Central memory CD8-positive, alpha-beta T cell (primary cell): ENCODE results near the gene SP2.
"Not testable (repeated sequence)": the region's sequence is repeated elsewhere in the genome, so short reads cannot be mapped to it uniquely, and the experiment has no call there.

Source experiments
- ATAC-seq: fragments of 150-1000 bp; cut with Tn5 transposase; replicated peaks from 2 replicates; pipeline ENCODE4 v1.10.0; 2022; ENCODE audit warnings: mild to moderate bottlenecking, moderate FRiP score, moderate number of reproducible peaks; ENCODE audit not compliant: poor library complexity, severe bottlenecking; ENCODE audit errors: extremely low read depth
- DNase-seq, 2 donors: peaks; one replicate each; pipeline ENCODE4 v3.0.0; 2021; ENCODE audit warnings: low spot score in 2 of 2
- H3K27ac Mint-ChIP-seq: one replicate; pipeline ENCODE4 v1.8.0; 2022; ENCODE audit warnings: low read depth, mild to moderate bottlenecking, moderate library complexity, mixed read lengths
- H3K27me3 Mint-ChIP-seq: one replicate; pipeline ENCODE4 v1.8.0; 2022; ENCODE audit warnings: mixed read lengths
- H3K36me3 Mint-ChIP-seq: one replicate; pipeline ENCODE4 v1.8.0; 2022; ENCODE audit warnings: mild to moderate bottlenecking, moderate library complexity, mixed read lengths; ENCODE audit not compliant: insufficient read depth
- H3K4me1 Mint-ChIP-seq: one replicate; pipeline ENCODE4 v1.8.0; 2022; ENCODE audit warnings: mixed read lengths
- H3K4me3 Mint-ChIP-seq: one replicate; pipeline ENCODE4 v1.8.0; 2022; ENCODE audit warnings: mild to moderate bottlenecking, moderate library complexity, mixed read lengths
- H3K9me3 Mint-ChIP-seq: one replicate; pipeline ENCODE4 v1.8.0; 2022; ENCODE audit warnings: mixed read lengths

Gene SP2

DNA sequence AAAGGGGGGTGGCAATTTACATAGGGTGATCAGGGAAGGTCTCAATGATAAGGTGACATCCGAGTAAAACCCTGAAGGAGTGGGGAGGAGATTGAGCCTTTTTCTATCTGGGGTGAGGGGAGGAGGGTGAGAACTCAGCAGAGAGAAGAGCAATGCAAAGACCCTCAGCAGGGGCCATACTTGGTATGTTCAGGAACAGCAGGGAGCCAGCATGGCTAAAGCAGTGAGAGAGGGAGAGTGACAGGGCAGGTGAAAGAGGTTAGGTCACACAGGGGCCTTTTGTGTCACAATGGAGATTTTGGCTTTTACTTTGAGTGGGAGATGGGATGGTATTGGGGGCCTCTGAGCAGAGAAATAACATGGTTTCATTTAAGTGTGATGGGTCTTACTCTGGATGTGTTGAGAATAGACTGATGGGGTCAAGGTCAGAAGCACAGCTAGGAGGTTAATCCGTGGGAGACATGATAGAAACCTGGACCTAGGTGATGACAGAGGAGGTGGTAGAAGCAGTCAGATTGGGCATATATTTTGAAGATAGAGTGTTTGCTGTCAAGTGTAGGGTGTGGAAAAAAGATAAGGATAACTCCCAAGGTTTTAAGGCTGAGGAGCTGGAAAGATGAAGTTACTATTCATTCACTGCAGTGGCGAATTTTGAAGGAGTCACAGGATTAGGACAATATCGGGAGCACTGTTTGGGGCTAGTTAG is 6.2 kb downstream of the SP2 start:
- DNase-seq (no peak), ATAC-seq (no peak)
- H3K27ac Mint-ChIP-seq, result no peak overlapping the region
- H3K4me3 Mint-ChIP-seq, result no peak overlapping the region
- no peaks in the 10 kb centered on the region for H3K9me3 Mint-ChIP-seq
- peaks cover 36% of the 10 kb centered on the region for H3K36me3 Mint-ChIP-seq
- peaks cover 65% of the 10 kb centered on the region for H3K4me1 Mint-ChIP-seq
- H3K27me3 Mint-ChIP-seq, result no peaks in the 10 kb centered on the region

DNA sequence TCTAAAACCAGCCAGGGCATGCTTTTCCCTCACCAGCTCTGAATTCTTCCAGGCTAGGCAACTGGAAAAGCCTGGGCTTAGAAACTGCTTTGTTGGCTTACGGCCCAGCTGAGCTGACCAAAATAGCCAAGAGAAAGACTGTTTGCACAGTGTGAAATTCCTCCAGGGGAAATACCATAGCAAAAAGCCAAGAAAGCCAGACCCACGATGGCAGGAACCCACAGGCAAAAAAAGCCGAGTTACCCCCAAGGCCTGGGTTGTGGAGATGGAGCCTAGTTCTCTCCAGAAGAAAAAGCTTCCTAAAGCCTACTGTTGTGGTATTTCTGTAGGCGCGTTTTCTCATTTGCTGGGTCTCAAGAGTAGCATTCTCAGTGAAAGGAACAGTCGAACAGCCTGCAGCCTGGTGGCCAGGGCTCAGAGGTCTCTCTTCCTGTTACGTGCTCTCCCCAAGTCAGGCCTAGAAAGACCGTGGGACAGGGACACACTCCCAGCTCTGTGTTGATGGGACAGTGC is 9.2 kb downstream of the SP2 start:
- Mint-ChIP-seq H3K4me3 (no peak overlapping the region), H3K27me3 (no peaks in the 10 kb centered on the region), H3K27ac (peak overlapping the region; percentile 8), H3K36me3 (peaks cover 26% of the 10 kb centered on the region), H3K9me3 (no peaks in the 10 kb centered on the region), H3K4me1 (peaks cover 51% of the 10 kb centered on the region)
- DNase-seq, result no peak
- no peak for ATAC-seq

DNA sequence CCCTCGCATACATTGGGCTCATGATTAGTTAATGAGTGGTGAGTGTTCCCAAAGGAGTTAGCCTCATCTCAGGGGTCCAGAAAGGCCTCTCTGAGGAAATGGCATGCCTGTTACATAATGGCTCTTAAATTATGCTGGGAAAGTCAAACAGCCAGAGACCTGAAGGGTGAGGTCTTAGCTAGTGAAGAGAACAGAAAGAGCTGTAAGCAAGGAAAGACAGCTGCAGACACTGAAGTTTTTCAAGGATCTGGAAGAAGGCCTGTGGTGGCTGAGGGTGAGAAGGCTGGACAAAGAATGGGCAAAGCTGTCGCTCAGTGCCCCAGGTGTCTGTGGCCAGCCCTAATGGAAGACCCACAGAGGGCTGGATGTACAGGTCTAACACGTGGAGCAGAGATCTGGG is 10.4 kb downstream of the SP2 start:
- no peak for DNase-seq
- H3K27ac Mint-ChIP-seq, result no peak overlapping the region
- H3K4me3 Mint-ChIP-seq, result no peak overlapping the region
- H3K36me3 Mint-ChIP-seq, result peaks cover 17% of the 10 kb centered on the region
- ATAC-seq, result no peak
- H3K4me1 Mint-ChIP-seq, result peaks cover 50% of the 10 kb centered on the region
- H3K9me3 Mint-ChIP-seq, result no peaks in the 10 kb centered on the region
- no peaks in the 10 kb centered on the region for H3K27me3 Mint-ChIP-seq

DNA sequence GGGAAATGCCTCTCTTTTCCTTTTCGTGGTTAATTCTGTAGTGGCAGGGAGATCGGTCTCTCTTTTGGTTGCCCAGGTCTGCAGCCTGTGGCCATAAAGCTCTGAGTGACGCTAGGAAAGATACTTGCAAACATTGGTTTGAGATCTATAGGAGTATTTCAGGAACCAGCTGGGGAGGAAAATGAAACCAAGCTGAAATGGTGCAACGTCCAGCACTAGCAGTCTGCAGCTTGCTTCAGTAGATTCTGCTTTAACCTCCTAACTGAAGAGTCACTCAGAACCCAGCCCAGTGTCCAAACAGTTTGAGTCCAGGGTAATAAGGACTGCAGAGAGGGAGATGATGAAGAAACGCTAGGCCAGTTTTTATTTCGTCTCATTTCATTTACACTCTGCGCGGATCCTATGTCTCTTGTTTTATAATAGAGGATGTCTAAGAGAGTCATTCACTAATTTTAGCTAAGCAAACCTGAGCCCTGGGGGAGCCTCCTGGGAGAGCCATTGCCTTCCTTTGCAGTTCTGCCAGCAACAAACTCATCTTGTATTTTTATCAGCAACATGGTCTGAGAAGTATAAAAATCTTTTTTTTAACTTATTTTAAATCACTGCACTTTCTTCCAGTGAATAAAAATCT is 12.0 kb downstream of the SP2 start:
- Mint-ChIP-seq H3K4me3 (no peak overlapping the region), H3K36me3 (peaks cover 13% of the 10 kb centered on the region), H3K27ac (no peak overlapping the region), H3K4me1 (peaks cover 50% of the 10 kb centered on the region), H3K27me3 (no peaks in the 10 kb centered on the region), H3K9me3 (no peaks in the 10 kb centered on the region)
- ATAC-seq (no peak), DNase-seq (no peak)

DNA sequence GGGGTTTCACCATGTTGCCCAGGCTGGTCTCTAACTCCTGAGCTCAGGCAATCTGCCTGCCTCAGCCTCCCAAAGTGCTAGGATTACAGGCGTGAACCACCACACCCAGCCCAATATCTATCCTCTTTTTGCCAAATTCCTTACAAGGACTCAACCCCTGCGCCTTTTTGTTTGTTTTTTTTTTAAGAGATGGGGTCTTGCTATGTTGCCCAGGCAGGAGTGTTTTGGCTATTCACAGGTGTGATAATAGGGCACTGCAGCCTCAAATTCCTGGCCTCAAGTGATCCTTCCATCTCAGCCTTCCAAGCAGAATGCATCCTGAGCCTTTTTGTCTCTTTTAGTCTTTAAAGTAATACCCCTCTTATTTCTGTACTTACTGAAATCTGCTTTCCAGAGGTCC is 17.0 kb downstream of the SP2 start:
- Mint-ChIP-seq H3K27me3 (no peaks in the 10 kb centered on the region), H3K27ac (peak overlapping the region; percentile 55), H3K36me3 (peaks cover 16% of the 10 kb centered on the region), H3K4me3 (no peak overlapping the region), H3K4me1 (peaks cover 27% of the 10 kb centered on the region), H3K9me3 (no peaks in the 10 kb centered on the region)
- ATAC-seq, result no peak
- no peak for DNase-seq

DNA sequence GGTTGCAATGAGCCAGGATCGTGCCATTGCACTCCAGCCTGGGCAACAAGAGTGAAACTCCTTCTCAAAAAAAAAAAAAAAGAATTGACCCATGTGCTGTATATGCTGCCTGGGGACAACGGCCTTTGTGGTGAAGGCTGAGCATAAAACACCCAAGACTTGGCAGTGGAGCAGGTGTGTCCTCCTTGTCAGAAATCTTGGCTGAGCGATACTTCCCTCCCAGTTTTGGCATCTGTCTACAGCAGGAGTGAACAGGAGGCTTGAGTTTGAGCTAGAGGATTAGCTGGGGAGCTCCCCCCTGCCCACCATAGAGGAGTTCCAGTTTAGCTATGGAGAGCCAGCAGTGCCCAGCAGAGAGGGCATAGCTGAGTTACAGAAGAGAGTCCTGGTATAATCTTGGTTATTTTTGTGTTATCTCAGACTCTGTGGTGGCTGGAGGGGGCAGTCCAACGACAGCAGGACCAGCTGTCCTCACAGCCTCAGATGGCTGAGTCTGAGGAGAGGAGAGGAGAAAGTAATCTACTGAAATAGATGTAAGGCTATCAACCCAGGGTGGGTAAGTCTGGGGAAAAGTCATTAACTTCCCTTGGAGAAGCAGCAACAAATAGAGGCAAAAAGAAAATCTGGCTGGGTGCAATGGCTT is 18.4 kb downstream of the SP2 start:
- ATAC-seq, result no peak
- no peaks in the 10 kb centered on the region for H3K27me3 Mint-ChIP-seq
- no peak for DNase-seq
- H3K36me3 Mint-ChIP-seq, result peaks cover 15% of the 10 kb centered on the region
- H3K9me3 Mint-ChIP-seq, result no peaks in the 10 kb centered on the region
- no peak overlapping the region for H3K4me3 Mint-ChIP-seq
- peaks cover 26% of the 10 kb centered on the region for H3K4me1 Mint-ChIP-seq
- H3K27ac Mint-ChIP-seq, result peak overlapping the region; percentile 50

DNA sequence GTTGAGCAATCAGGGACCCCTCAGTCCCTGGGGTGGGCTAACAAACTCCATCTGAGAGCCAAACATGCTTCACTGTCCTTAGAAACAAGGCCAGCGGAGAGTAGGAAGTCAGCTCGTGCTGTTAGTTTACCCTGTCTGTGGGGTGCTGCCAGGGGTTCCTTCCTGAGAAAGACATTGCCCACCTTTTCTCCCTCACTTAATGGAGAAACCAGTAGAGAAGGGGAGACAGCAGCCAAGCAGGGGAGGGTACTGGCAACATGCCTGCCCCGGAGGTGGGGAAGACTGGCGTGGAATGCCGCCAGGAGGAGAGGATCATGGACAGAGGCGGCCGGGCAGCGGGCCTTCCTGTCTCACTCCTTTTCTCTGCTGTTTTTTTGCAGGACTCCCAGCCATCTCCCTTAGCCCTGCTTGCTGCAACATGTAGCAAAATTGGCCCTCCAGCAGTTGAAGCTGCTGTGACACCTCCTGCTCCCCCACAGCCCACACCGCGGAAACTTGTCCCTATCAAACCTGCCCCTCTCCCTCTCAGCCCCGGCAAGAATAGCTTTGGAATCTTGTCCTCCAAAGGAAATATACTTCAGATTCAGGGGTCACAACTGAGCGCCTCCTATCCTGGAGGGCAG is 19.9 kb downstream of the SP2 start:
- H3K4me1 Mint-ChIP-seq, result peaks cover 26% of the 10 kb centered on the region
- ATAC-seq, result no peak
- H3K36me3 Mint-ChIP-seq, result peaks cover 22% of the 10 kb centered on the region
- H3K27me3 Mint-ChIP-seq, result no peaks in the 10 kb centered on the region
- H3K4me3 Mint-ChIP-seq, result no peak overlapping the region
- H3K27ac Mint-ChIP-seq, result peak overlapping the region; percentile 54
- no peak for DNase-seq
- H3K9me3 Mint-ChIP-seq, result no peaks in the 10 kb centered on the region

DNA sequence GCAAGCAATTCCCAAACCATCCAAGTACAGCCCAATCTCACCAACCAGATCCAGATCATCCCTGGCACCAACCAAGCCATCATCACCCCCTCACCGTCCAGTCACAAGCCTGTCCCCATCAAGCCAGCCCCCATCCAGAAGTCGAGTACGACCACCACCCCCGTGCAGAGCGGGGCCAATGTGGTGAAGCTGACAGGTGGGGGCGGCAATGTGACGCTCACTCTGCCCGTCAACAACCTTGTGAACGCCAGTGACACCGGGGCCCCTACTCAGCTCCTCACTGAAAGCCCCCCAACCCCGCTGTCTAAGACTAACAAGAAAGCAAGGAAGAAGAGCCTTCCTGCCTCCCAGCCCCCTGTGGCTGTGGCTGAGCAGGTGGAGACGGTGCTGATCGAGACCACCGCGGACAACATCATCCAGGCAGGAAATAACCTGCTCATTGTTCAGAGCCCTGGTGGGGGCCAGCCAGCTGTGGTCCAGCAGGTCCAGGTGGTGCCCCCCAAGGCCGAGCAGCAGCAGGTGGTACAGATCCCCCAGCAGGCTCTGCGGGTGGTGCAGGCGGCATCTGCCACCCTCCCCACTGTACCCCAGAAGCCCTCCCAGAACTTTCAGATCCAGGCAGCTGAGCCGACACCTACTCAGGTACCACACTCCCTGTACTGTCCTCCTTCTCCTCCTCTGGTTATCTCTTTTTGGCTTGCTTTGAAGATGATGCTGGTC is 20.6 kb downstream of the SP2 start:
- no peaks in the 10 kb centered on the region for H3K9me3 Mint-ChIP-seq
- ATAC-seq (no peak), DNase-seq (no peak)
- H3K27me3 Mint-ChIP-seq, result no peaks in the 10 kb centered on the region
- H3K4me1 Mint-ChIP-seq, result peaks cover 26% of the 10 kb centered on the region
- H3K36me3 Mint-ChIP-seq, result peaks cover 26% of the 10 kb centered on the region
- H3K4me3 Mint-ChIP-seq, result no peak overlapping the region
- H3K27ac Mint-ChIP-seq, result peak overlapping the region; percentile 68

DNA sequence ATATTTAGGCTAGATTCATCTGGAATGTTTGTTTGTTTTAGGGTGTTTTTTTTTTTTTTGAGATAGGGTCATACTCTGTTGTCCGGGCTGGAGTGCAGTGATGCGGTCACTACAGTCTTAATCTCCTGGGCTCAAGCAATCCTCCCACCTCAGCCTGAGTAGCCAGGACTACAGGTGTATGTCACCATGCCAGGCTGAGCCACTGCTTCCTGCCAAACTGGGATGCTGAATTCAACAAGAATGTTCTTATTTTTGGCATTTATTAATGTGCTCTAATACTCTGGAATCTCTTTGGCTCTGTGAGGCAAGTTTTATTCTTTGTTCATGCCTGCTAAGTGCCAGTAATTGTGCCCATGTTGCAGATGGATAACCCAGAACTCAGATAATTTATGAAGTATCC is 21.5 kb downstream of the SP2 start:
- H3K4me1 Mint-ChIP-seq, result peaks cover 17% of the 10 kb centered on the region
- no peaks in the 10 kb centered on the region for H3K9me3 Mint-ChIP-seq
- no peak overlapping the region for H3K4me3 Mint-ChIP-seq
- H3K27ac Mint-ChIP-seq, result peak overlapping the region; percentile 68
- DNase-seq (no peak), ATAC-seq (no peak)
- no peaks in the 10 kb centered on the region for H3K27me3 Mint-ChIP-seq
- peaks cover 29% of the 10 kb centered on the region for H3K36me3 Mint-ChIP-seq

DNA sequence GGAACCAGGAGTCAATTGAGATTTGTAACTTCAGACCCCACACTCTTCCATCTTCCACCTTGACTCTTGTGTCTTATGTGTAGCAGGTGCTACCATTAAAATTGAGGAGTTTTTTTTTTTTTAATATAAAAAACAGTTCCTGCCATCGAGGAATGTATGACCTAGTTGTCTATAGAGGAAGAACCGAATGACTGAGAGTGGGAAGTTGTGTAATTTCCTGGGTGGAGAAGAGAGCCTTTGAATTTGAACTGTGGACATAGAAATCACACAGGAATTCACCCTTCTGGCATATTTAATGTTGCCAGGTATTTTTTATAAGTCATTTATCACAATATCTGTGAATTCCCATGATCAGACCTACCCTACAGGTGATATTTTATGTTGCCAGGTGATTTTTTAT is 22.0 kb downstream of the SP2 start:
- Mint-ChIP-seq H3K9me3 (no peaks in the 10 kb centered on the region), H3K4me1 (peaks cover 13% of the 10 kb centered on the region), H3K27ac (peak overlapping the region; percentile 68), H3K36me3 (peaks cover 33% of the 10 kb centered on the region), H3K27me3 (no peaks in the 10 kb centered on the region), H3K4me3 (no peak overlapping the region)
- DNase-seq, result no peak
- no peak for ATAC-seq

DNA sequence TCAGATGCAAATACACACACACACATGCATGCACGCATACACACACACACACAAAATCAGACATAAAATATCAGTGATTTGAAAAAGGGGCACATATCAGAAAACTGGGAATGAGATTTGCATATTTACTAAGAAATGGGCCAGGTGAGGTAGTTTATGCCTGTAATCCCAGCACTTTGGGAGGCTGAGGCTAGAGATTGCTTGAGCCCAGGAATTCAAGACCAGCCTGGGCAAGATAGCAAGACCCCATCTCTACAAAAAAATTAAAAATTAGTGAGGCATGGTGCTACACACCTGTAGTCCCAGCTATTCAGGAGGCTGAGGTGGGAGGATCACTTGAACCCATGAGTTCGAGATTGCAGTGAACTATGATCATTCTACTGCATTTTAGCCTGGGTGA is 23.0 kb downstream of the SP2 start:
- H3K4me3 Mint-ChIP-seq, result no peak overlapping the region
- ATAC-seq, result no peak
- no peaks in the 10 kb centered on the region for H3K9me3 Mint-ChIP-seq
- DNase-seq, result no peak
- H3K27ac Mint-ChIP-seq, result no peak overlapping the region
- no peaks in the 10 kb centered on the region for H3K27me3 Mint-ChIP-seq
- peaks cover 39% of the 10 kb centered on the region for H3K36me3 Mint-ChIP-seq
- H3K4me1 Mint-ChIP-seq, result peaks cover 10% of the 10 kb centered on the region

DNA sequence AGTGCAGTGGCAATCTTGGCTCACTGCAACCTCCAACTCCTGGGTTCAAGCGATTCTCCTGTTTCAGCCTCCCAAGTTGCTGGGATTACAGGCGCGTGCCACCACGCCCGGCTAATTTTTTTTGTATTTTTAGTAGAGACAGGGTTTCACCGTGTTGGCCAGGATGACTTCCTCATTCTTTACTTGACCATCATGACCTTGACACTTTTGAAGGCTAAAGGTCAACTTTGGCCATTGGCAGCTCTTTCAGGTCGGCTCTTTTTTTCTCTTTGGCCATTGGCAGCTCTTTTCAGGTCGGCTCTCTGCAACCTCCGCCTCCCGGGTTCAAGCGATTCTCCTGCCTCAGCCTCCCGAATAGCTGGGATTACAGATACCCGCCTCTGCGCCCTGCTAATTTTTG is 23.9 kb downstream of the SP2 start:
- not testable (repeated sequence) for H3K4me3 Mint-ChIP-seq, H3K9me3 Mint-ChIP-seq, ATAC-seq, H3K27me3 Mint-ChIP-seq, DNase-seq, H3K4me1 Mint-ChIP-seq
- Mint-ChIP-seq H3K27ac (peak overlapping the region; percentile 79), H3K36me3 (peaks cover 38% of the 10 kb centered on the region)
